IPS DF 6.9 (cell line): ENCODE data around the gene FANCG.

Experiments
- DNase-seq: peaks from one replicate; pipeline ENCODE4 v3.0.0-alpha.2; 2013; ENCODE audit warnings: low read depth, low spot score
- H3K27ac ChIP-seq: one replicate; pipeline ENCODE4 v1.5.1; 2013; ENCODE audit warnings: low read length, control low read depth
- H3K27me3 ChIP-seq: 2 replicates; pipeline ENCODE4 v1.6.1; 2013; ENCODE audit warnings: mild to moderate bottlenecking, low read length; ENCODE audit not compliant: control insufficient read depth, insufficient read depth
- H3K36me3 ChIP-seq: 2 replicates; pipeline ENCODE4 v1.6.1; 2013; ENCODE audit warnings: low read length; ENCODE audit not compliant: control insufficient read depth, insufficient read depth
- H3K4me1 ChIP-seq: 2 replicates; pipeline ENCODE4 v1.6.1; 2013; ENCODE audit warnings: low read length; ENCODE audit not compliant: control insufficient read depth, insufficient read depth
- H3K4me3 ChIP-seq: 2 replicates; pipeline ENCODE4 v1.5.1; 2013; ENCODE audit warnings: mild to moderate bottlenecking, low read length
- H3K9me3 ChIP-seq: 2 replicates; pipeline ENCODE4 v1.6.1; 2013; ENCODE audit warnings: low read length, inconsistent platforms; ENCODE audit not compliant: control insufficient read depth, insufficient read depth
- WGBS: extraction: QIAGEN DNeasy Blood & Tissue Kit; methylation state at CpG from one replicate; pipeline ENCODE4 v1.1.7; 2013; ENCODE audit warnings: mixed read lengths, missing lambda C conversion rate; ENCODE audit not compliant: insufficient read length, insufficient coverage; 5-methylcytosine and 5-hydroxymethylcytosine counted together

FANCG gene

GRCh38 chr9:35102769-35103659, 23.3 kb upstream of the FANCG start, which contains the start of gene STOML2:
Gene STOML2, minus strand, starts transcription at chr9:35103131. Its CDS starts 37 bp downstream, at chr9:35103094.
- WGBS, result no CpG with 5 or more reads among the region's 57 CpGs
- peaks cover 13% of the 10 kb centered on the region for H3K36me3 ChIP-seq
- H3K4me1 ChIP-seq, result no peaks in the 10 kb centered on the region
- no peak within 1 kb of the TSS for H3K27ac ChIP-seq
- peak within 1 kb of the TSS; percentile 73 for H3K4me3 ChIP-seq
- DNase-seq, result no peak
- no peaks in the 10 kb centered on the region for H3K27me3 ChIP-seq
- no peaks in the 10 kb centered on the region for H3K9me3 ChIP-seq

DNA sequence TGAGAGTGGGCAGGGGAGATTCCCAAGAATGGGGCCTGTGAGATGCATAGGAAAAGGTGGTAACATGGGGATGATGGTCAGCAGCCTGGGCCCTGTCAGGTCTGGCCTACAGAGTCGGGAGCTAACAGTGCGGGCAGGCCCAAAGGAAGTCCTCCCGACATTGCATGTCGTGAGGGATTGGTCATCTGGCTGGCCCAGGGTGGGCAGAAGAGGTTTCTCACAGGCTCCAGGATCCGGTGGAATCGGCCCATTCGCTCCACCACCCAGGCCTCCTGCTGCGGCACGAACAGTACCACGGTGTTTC, 22.7 kb upstream of the FANCG start:
- Histone ChIP-seq H3K4me1 (no peaks in the 10 kb centered on the region), H3K27ac (no peak overlapping the region), H3K36me3 (peaks cover 13% of the 10 kb centered on the region), H3K4me3 (peak overlapping the region; percentile 73), H3K27me3 (no peaks in the 10 kb centered on the region), H3K9me3 (no peaks in the 10 kb centered on the region)
- WGBS, result no CpG with 5 or more reads among the region's 10 CpGs
- DNase-seq, result no peak

DNA sequence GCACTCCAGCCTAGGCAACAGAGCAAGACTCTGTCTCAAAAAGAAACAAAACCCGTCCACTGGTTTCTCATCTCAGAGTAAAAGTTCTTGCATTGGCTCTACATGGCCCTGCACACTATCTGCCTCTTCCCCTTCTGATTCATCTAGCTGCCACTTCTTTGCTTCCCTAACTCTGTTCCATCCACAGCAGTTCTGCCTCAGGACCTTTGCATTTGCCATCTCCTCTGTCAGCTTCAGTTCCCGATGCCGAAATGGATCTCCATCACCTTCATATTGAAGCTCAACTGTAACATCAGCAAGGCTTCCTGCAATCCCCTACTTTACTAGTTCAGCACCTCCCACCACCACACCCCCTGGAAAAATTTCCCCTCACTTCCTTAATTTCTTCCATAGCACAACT, 17.8 kb upstream of the FANCG start:
- Histone ChIP-seq H3K27ac (no peak overlapping the region), H3K9me3 (no peaks in the 10 kb centered on the region), H3K4me3 (no peak overlapping the region), H3K36me3 (peaks cover 16% of the 10 kb centered on the region), H3K4me1 (no peaks in the 10 kb centered on the region), H3K27me3 (no peaks in the 10 kb centered on the region)
- WGBS, result no CpG with 5 or more reads among the region's 3 CpGs
- DNase-seq, result no peak

- WGBS, result no CpG with 5 or more reads among the region's 53 CpGs
Measured at GRCh38 chr9:35096035-35096849, 16.5 kb upstream of the FANCG start, which contains the start of gene PIGO. Gene PIGO, minus strand, starts transcription at chr9:35096591. Its CDS starts 1,026 bp downstream, at chr9:35095565.

GRCh38 chr9:35091536-35091935, 11.8 kb upstream of the FANCG start:
- Histone ChIP-seq H3K4me1 (no peaks in the 10 kb centered on the region), H3K9me3 (no peaks in the 10 kb centered on the region), H3K4me3 (no peak overlapping the region), H3K27ac (no peak overlapping the region), H3K36me3 (peaks cover 27% of the 10 kb centered on the region; the same call in 1 of the 2 replicates), H3K27me3 (no peaks in the 10 kb centered on the region)
- WGBS, result no CpG with 5 or more reads among the region's 17 CpGs
- DNase-seq, result no peak

More at GRCh38 chr9:35096035-35096849, 16.5 kb upstream of the FANCG start, which contains the start of gene PIGO:
- Histone ChIP-seq H3K27ac (no peak within 1 kb of the TSS), H3K36me3 (peaks cover 19% of the 10 kb centered on the region), H3K9me3 (no peaks in the 10 kb centered on the region), H3K4me1 (no peaks in the 10 kb centered on the region), H3K4me3 (peak within 1 kb of the TSS; percentile 84), H3K27me3 (no peaks in the 10 kb centered on the region)
- no peak for DNase-seq

- Histone ChIP-seq H3K4me3 (no peak overlapping the region), H3K27me3 (no peaks in the 10 kb centered on the region), H3K27ac (no peak overlapping the region), H3K36me3 (peaks cover 27% of the 10 kb centered on the region; the same call in 1 of the 2 replicates), H3K9me3 (no peaks in the 10 kb centered on the region), H3K4me1 (no peaks in the 10 kb centered on the region)
- WGBS, result no CpG with 5 or more reads among the region's 2 CpGs
- no peak for DNase-seq
Measured at GRCh38 chr9:35089434-35089833, 9.7 kb upstream of the FANCG start.

DNA sequence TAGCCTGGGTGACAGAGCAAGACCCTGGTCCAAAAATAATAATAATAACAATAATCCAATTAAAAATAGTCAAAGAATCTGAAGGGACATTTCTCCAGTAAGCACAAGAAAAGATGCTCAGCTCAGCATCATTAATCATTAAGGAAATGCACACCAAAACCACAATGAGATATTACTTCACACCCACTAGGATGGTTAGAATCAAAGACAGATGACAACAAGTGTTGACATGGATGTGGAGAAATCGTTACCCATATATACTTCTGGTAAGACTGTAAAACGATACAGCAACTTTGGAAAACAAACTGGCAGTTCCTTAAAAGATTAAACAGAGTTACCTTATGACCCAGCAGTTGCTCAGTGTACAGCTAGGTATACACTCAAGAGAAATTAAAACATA, 5.3 kb upstream of the FANCG start:
- DNase-seq, result no peak
- no peaks in the 10 kb centered on the region for H3K27me3 ChIP-seq
- WGBS, result no CpG with 5 or more reads among the region's 2 CpGs
- H3K4me1 ChIP-seq, result no peaks in the 10 kb centered on the region
- H3K9me3 ChIP-seq, result no peaks in the 10 kb centered on the region
- no peak overlapping the region for H3K4me3 ChIP-seq
- no peak overlapping the region for H3K27ac ChIP-seq
- peaks cover 10% of the 10 kb centered on the region; the same call in 1 of the 2 replicates for H3K36me3 ChIP-seq

DNA sequence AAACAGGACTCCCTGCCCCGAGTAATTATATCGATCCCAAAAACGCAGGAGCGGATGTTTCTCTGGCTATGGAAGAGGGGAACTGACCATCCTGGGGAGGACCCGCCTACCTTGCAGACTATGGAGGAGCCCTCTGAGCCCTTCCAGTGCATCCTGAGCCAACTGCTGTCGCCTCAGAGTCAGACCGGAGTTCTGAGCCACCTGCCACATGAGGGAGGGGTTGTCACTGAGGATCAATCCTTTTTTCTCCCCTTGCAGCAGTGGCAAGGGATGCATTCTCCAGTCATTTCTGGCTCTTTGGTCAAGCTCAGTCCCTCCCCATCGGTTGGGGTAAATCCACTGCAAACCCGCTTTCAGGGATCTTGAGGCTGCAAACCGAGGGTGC, 709 bp downstream of the FANCG start:
- Histone ChIP-seq H3K27me3 (no peaks in the 10 kb centered on the region), H3K4me3 (peak overlapping the region; percentile 94), H3K27ac (no peak overlapping the region), H3K36me3 (peaks cover 10% of the 10 kb centered on the region; the same call in 1 of the 2 replicates), H3K4me1 (no peaks in the 10 kb centered on the region), H3K9me3 (no peaks in the 10 kb centered on the region)
- WGBS, result no CpG with 5 or more reads among the region's 10 CpGs
- no peak for DNase-seq

- Histone ChIP-seq H3K27me3 (no peaks in the 10 kb centered on the region), H3K27ac (no peak overlapping the region), H3K36me3 (peaks cover 10% of the 10 kb centered on the region; the same call in 1 of the 2 replicates), H3K9me3 (no peaks in the 10 kb centered on the region), H3K4me1 (no peaks in the 10 kb centered on the region), H3K4me3 (no peak overlapping the region)
- WGBS, result no CpG with 5 or more reads among the region's 4 CpGs
- no peak for DNase-seq
Measured at GRCh38 chr9:35078066-35078465, 1.7 kb downstream of the FANCG start.

DNA sequence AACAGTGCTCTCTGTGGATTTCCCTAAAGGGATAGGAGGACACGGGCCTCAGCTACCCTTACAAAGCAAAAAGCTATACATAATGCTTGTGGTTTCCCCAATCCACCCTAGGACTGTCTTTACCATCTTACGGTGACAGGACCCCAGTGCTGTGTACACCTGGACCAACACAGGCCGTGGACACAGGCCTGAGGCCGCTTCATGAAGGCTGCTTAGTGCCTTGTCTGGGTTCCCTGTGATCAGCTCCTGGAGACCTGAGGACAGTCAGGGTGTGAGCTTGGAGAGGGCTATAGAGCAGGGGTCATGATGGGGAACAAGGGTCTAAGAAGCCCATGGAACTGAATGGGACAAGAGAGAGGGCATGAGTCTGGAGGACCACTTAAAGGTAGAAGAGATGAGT, 2.9 kb downstream of the FANCG start:
- Histone ChIP-seq H3K4me1 (no peaks in the 10 kb centered on the region), H3K27ac (no peak overlapping the region), H3K36me3 (peaks cover 10% of the 10 kb centered on the region; the same call in 1 of the 2 replicates), H3K27me3 (no peaks in the 10 kb centered on the region), H3K4me3 (no peak overlapping the region), H3K9me3 (no peaks in the 10 kb centered on the region)
- WGBS, result no CpG with 5 or more reads among the region's 4 CpGs
- no peak for DNase-seq
